Neural progenitor cell (in vitro differentiated cells): ENCODE measurements around the gene CACNA2D4. TPM values are rescaled to one million over a fixed set of nuclear protein-coding genes. Genes with fewer than 3 reads are reported as not detected.

Experiments used
- DNase-seq: peaks from one replicate; pipeline ENCODE4 v3.0.0-alpha.2; 2016; ENCODE audit warnings: low spot score
- H2AFZ ChIP-seq: fragments of 200-600 bp; sonication (generic); replicated peaks from 2 replicates; pipeline ENCODE4 v1.6.1; 2016; ENCODE audit warnings: antibody characterized with exemption
- H3F3A ChIP-seq: fragments of 200-600 bp; sonication (generic); 2 replicates; pipeline ENCODE4 v1.6.1; 2016; ENCODE audit warnings: antibody characterized with exemption, low read depth
- H3K27ac ChIP-seq: fragments of 200-600 bp; sonication (generic); 2 replicates; pipeline ENCODE4 v1.5.1; 2016; ENCODE audit warnings: mild to moderate bottlenecking
- H3K27me3 ChIP-seq: fragments of 200-600 bp; sonication (generic); 2 replicates; pipeline ENCODE4 v1.6.1; 2016; ENCODE audit warnings: mild to moderate bottlenecking, moderate library complexity
- H3K36me3 ChIP-seq: fragments of 200-600 bp; sonication (generic); 2 replicates; pipeline ENCODE4 v1.5.1; 2016
- H3K4me1 ChIP-seq: fragments of 200-600 bp; sonication (generic); 2 replicates; pipeline ENCODE4 v1.6.1; 2016; ENCODE audit warnings: mixed run types
- H3K4me2 ChIP-seq: fragments of 200-600 bp; sonication (generic); 2 replicates; pipeline ENCODE4 v1.6.1; 2016
- H3K4me3 ChIP-seq: fragments of 200-600 bp; sonication (generic); 2 replicates; pipeline ENCODE4 v1.5.1; 2016
- H3K79me2 ChIP-seq: fragments of 200-600 bp; sonication (generic); 2 replicates; pipeline ENCODE4 v1.6.1; 2016; ENCODE audit warnings: low read depth
- H3K9ac ChIP-seq: fragments of 200-600 bp; sonication (generic); 2 replicates; pipeline ENCODE4 v1.6.1; 2016
- H3K9me3 ChIP-seq: fragments of 200-600 bp; sonication (generic); 2 replicates; pipeline ENCODE4 v1.5.1; 2016; ENCODE audit warnings: low read depth
- H4K20me1 ChIP-seq: fragments of 200-600 bp; sonication (generic); 2 replicates; pipeline ENCODE4 v1.6.1; 2016; ENCODE audit warnings: low read depth
- H3K27ac Mint-ChIP-seq: 3 replicates; pipeline ENCODE4 v1.8.0; 2021; ENCODE audit warnings: mixed read lengths
- H3K27me3 Mint-ChIP-seq: 2 replicates; pipeline ENCODE4 v1.8.0; 2022; ENCODE audit warnings: low read depth, mild to moderate bottlenecking, inconsistent platforms, moderate library complexity, mixed read lengths; ENCODE audit not compliant: insufficient read depth
- H3K36me3 Mint-ChIP-seq: 3 replicates; pipeline ENCODE4 v1.8.0; 2021; ENCODE audit warnings: mixed read lengths
- H3K4me1 Mint-ChIP-seq: 3 replicates; pipeline ENCODE4 v1.8.0; 2021; ENCODE audit warnings: mixed read lengths
- H3K4me3 Mint-ChIP-seq: 3 replicates; pipeline ENCODE4 v1.8.0; 2021; ENCODE audit warnings: mild to moderate bottlenecking, moderate library complexity, mixed read lengths
- H3K9me3 Mint-ChIP-seq: 3 replicates; pipeline ENCODE4 v1.8.0; 2020; ENCODE audit warnings: mixed read lengths
- EZH2 ChIP-seq: fragments of 200-600 bp; sonication (generic); IDR thresholded peaks from 2 replicates; pipeline ENCODE4 v1.6.1; 2017; ENCODE audit warnings: antibody characterized with exemption, mild to moderate bottlenecking, moderate library complexity
- EZH2phosphoT487 ChIP-seq: fragments of 200-600 bp; sonication (generic); IDR thresholded peaks from 2 replicates; pipeline ENCODE4 v1.6.1; 2017; ENCODE audit warnings: antibody characterized with exemption
- total RNA-seq: library from RNA; depleted of rRNA; stranded (reverse); fragments of >200 nt; gene quantifications from 2 replicates; pipeline ENCODE4 v1.2.3, GENCODE V29; 2015; ENCODE audit warnings: low replicate concordance
- TF ChIP-seq, protein P1 (sequence below): fragments of 200-600 bp; sonication (generic); IDR thresholded peaks from 2 replicates; pipeline ENCODE4 v1.5.1; 2017; ENCODE audit warnings: antibody characterized with exemption, mild to moderate bottlenecking

CACNA2D4 gene
- total RNA-seq, 1 donor from 2014 or later, result 3.0 TPM

GRCh38 chr12:1826867-1827705 is 91.4 kb downstream of the CACNA2D4 start:
- Histone ChIP-seq H3K27me3 (peaks cover 27% of the 10 kb centered on the region), H3K27ac (no peak overlapping the region), H3K79me2 (no peaks in the 10 kb centered on the region), H3F3A (no peaks in the 10 kb centered on the region), H3K4me2 (no peak overlapping the region), H2AFZ (no peak overlapping the region), H3K4me1 (peaks cover 8% of the 10 kb centered on the region), H3K9me3 (no peaks in the 10 kb centered on the region), H3K4me3 (no peak overlapping the region), H4K20me1 (peaks cover 21% of the 10 kb centered on the region), H3K36me3 (no peaks in the 10 kb centered on the region), H3K9ac (no peak overlapping the region)
- TF ChIP-seq, protein P1, sequence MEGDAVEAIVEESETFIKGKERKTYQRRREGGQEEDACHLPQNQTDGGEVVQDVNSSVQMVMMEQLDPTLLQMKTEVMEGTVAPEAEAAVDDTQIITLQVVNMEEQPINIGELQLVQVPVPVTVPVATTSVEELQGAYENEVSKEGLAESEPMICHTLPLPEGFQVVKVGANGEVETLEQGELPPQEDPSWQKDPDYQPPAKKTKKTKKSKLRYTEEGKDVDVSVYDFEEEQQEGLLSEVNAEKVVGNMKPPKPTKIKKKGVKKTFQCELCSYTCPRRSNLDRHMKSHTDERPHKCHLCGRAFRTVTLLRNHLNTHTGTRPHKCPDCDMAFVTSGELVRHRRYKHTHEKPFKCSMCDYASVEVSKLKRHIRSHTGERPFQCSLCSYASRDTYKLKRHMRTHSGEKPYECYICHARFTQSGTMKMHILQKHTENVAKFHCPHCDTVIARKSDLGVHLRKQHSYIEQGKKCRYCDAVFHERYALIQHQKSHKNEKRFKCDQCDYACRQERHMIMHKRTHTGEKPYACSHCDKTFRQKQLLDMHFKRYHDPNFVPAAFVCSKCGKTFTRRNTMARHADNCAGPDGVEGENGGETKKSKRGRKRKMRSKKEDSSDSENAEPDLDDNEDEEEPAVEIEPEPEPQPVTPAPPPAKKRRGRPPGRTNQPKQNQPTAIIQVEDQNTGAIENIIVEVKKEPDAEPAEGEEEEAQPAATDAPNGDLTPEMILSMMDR, result no peak
- TF ChIP-seq EZH2phosphoT487, result no peak
- no peak for TF ChIP-seq EZH2
- no peaks in the 10 kb centered on the region for H3K36me3 Mint-ChIP-seq
- no peaks in the 10 kb centered on the region for H3K9me3 Mint-ChIP-seq
- H3K27me3 Mint-ChIP-seq, result peaks cover 35% of the 10 kb centered on the region
- no peak for DNase-seq
- H3K27ac Mint-ChIP-seq, result no peak overlapping the region
- H3K4me3 Mint-ChIP-seq, result no peak overlapping the region
- peaks cover 14% of the 10 kb centered on the region for H3K4me1 Mint-ChIP-seq

GRCh38 chr12:1826401-1826800 is 92.1 kb downstream of the CACNA2D4 start:
- Histone ChIP-seq H3K27ac (no peak overlapping the region), H3K36me3 (no peaks in the 10 kb centered on the region), H3K27me3 (peaks cover 27% of the 10 kb centered on the region), H3K9me3 (no peaks in the 10 kb centered on the region), H3K9ac (no peak overlapping the region), H3K4me2 (no peak overlapping the region), H2AFZ (no peak overlapping the region), H3K79me2 (no peaks in the 10 kb centered on the region), H3K4me1 (peaks cover 13% of the 10 kb centered on the region), H3K4me3 (no peak overlapping the region), H3F3A (no peaks in the 10 kb centered on the region), H4K20me1 (peaks cover 14% of the 10 kb centered on the region)
- TF ChIP-seq, protein P1, result no peak
- no peak for TF ChIP-seq EZH2phosphoT487
- no peak for TF ChIP-seq EZH2
- no peaks in the 10 kb centered on the region for H3K36me3 Mint-ChIP-seq
- no peak for DNase-seq
- H3K4me3 Mint-ChIP-seq, result no peak overlapping the region
- no peak overlapping the region for H3K27ac Mint-ChIP-seq
- H3K27me3 Mint-ChIP-seq, result peaks cover 35% of the 10 kb centered on the region
- H3K4me1 Mint-ChIP-seq, result peaks cover 17% of the 10 kb centered on the region
- no peaks in the 10 kb centered on the region for H3K9me3 Mint-ChIP-seq

- H3K36me3 Mint-ChIP-seq, result no peaks in the 10 kb centered on the region
- no peak for DNase-seq
- Histone ChIP-seq H3K4me2 (no peak overlapping the region), H2AFZ (no peak overlapping the region), H3F3A (no peaks in the 10 kb centered on the region), H3K4me3 (no peak overlapping the region), H3K9ac (no peak overlapping the region), H3K36me3 (no peaks in the 10 kb centered on the region), H3K4me1 (peaks cover 14% of the 10 kb centered on the region), H3K79me2 (no peaks in the 10 kb centered on the region), H4K20me1 (peaks cover 8% of the 10 kb centered on the region), H3K27ac (no peak overlapping the region), H3K9me3 (no peaks in the 10 kb centered on the region), H3K27me3 (peaks cover 32% of the 10 kb centered on the region)
- peaks cover 36% of the 10 kb centered on the region for H3K27me3 Mint-ChIP-seq
- peak overlapping the region; percentile 12 for H3K4me3 Mint-ChIP-seq
- TF ChIP-seq, protein P1, result no peak
- TF ChIP-seq EZH2phosphoT487 (no peak), EZH2 (no peak)
- peaks cover 20% of the 10 kb centered on the region for H3K4me1 Mint-ChIP-seq
- H3K27ac Mint-ChIP-seq, result peak overlapping the region; percentile 74
- H3K9me3 Mint-ChIP-seq, result no peaks in the 10 kb centered on the region
These were observed 92.9 kb downstream of the CACNA2D4 start for GRCh38 chr12:1825382-1826102.
